ENCODE results near the gene NRG2. TPM values are rescaled to one million over a fixed set of nuclear protein-coding genes. Genes with fewer than 3 reads are reported as not detected.

The NRG2 gene
- total RNA-seq, 2 experiments from 2014 or later: 0.08 to 0.17 TPM

DNA sequence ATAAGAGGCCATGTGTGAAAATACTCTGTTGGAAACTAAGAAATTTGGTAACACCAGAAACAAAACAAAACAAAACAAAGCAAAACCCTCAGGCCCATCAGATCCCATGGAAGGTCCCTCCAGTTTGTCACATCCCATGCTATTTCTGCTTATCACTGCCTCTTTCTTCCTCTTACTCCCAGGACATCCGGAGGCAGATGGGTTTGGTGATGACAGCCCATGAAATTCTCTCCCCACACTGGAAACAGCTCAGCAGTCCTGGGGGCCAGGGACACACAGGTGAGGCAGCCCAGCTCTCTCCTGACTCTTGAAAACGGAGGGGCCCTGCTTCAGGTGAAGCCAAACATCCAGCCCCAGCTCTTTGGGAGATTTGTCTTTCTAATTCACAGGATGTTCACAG lies 63.2 kb downstream of the NRG2 start:
- POLR2A ChIA-PET: no interaction called here
- CTCF ChIA-PET: interaction anchor here (3.1 kb wide), 1 partner anchor 11 kb away, joined by 11 read pairs; no protein-coding TSS in a partner anchor

DNA sequence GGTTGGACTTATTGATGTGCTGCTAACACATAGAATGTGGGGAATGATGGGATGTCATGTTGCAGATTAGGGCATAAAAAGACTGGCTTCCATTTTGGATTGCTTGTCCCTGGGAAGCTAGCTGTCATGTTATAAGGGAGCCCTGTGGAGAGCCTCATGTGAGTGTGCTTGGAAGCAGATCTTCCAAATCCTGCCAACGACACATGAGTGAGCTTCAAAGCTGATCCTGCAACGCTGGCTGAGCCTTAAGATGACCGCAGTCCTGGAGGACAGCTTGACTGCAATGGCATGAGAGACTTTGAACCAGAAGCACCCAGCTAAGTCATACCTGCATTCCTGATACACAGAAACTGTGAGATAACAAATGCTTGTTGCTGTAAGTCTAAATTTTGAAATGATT lies 63.6 kb downstream of the NRG2 start:
- Histone ChIP-seq H3K4me1 (ENCODE audit: insufficient read depth, low read length) (no peaks in the 10 kb centered on the region), H3K36me3 (ENCODE audit: insufficient read depth, low read length) (no peaks in the 10 kb centered on the region), H3K27me3 (ENCODE audit: control insufficient read depth in 1 of 2, insufficient read depth in 2 of 2, low read length in 2 of 2) (peaks cover 20 to 26% of the 10 kb centered on the region in 2 experiments), H3K9me3 (ENCODE audit: control insufficient read depth in 1 of 2, insufficient read depth in 1 of 2, low read length in 2 of 2) (peaks cover 0 to 3% of the 10 kb centered on the region in 2 experiments), H3K27ac (ENCODE audit: low read depth in 1 of 2, low read length in 2 of 2) (no peak overlapping the region), H3K4me3 (ENCODE audit: low read length) (no peak overlapping the region)
- no peaks in the 10 kb centered on the region for H3K9me3 Mint-ChIP-seq
- H3K27me3 Mint-ChIP-seq: peaks cover 74% of the 10 kb centered on the region
- ChIA-PET POLR2A (no interaction called here), CTCF (interaction anchor here (3.1 kb wide), 1 partner anchor 11 kb away, joined by 11 read pairs; no protein-coding TSS in a partner anchor)
- no peaks in the 10 kb centered on the region for H3K36me3 Mint-ChIP-seq (ENCODE audit: low read depth)
- H3K4me1 Mint-ChIP-seq (ENCODE audit: low read depth): no peaks in the 10 kb centered on the region
- no peak overlapping the region for H3K4me3 Mint-ChIP-seq
- no peak for ATAC-seq (ENCODE audit: poor library complexity)
- intact Hi-C loops (cut with DNase I, micrococcal nuclease): no loop called here
- DNase-seq: no peak
- no peak overlapping the region for H3K27ac Mint-ChIP-seq
- TF ChIP-seq, protein P1, sequence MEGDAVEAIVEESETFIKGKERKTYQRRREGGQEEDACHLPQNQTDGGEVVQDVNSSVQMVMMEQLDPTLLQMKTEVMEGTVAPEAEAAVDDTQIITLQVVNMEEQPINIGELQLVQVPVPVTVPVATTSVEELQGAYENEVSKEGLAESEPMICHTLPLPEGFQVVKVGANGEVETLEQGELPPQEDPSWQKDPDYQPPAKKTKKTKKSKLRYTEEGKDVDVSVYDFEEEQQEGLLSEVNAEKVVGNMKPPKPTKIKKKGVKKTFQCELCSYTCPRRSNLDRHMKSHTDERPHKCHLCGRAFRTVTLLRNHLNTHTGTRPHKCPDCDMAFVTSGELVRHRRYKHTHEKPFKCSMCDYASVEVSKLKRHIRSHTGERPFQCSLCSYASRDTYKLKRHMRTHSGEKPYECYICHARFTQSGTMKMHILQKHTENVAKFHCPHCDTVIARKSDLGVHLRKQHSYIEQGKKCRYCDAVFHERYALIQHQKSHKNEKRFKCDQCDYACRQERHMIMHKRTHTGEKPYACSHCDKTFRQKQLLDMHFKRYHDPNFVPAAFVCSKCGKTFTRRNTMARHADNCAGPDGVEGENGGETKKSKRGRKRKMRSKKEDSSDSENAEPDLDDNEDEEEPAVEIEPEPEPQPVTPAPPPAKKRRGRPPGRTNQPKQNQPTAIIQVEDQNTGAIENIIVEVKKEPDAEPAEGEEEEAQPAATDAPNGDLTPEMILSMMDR (IDR thresholded peaks at IDR 0.05): no peak

More for the DNA sequence above, 63.2 kb downstream of the NRG2 start:
- H3K4me1 ChIP-seq (ENCODE audit: insufficient read depth, low read length): no peaks in the 10 kb centered on the region
- peaks cover 20 to 21% of the 10 kb centered on the region in 2 experiments for H3K27me3 ChIP-seq (ENCODE audit: control insufficient read depth in 1 of 2, insufficient read depth in 2 of 2, low read length in 2 of 2)
- DNase-seq (no peak), ATAC-seq (ENCODE audit: poor library complexity) (no peak)
- intact Hi-C loops (cut with DNase I, micrococcal nuclease): no loop called here
- Mint-ChIP-seq H3K4me3 (no peak overlapping the region), H3K9me3 (no peaks in the 10 kb centered on the region), H3K27me3 (peaks cover 74% of the 10 kb centered on the region), H3K4me1 (ENCODE audit: low read depth) (no peaks in the 10 kb centered on the region), H3K36me3 (ENCODE audit: low read depth) (no peaks in the 10 kb centered on the region), H3K27ac (no peak overlapping the region)
- H3K9me3 ChIP-seq (ENCODE audit: control insufficient read depth in 1 of 2, insufficient read depth in 1 of 2, low read length in 2 of 2): peaks cover 0 to 3% of the 10 kb centered on the region in 2 experiments
- H3K36me3 ChIP-seq (ENCODE audit: insufficient read depth, low read length): no peaks in the 10 kb centered on the region
- TF ChIP-seq, protein P1 (IDR thresholded peaks at IDR 0.05): no peak
- H3K27ac ChIP-seq (ENCODE audit: low read depth in 1 of 2, low read length in 2 of 2): no peak overlapping the region
- no peak overlapping the region for H3K4me3 ChIP-seq (ENCODE audit: low read length)

DNA sequence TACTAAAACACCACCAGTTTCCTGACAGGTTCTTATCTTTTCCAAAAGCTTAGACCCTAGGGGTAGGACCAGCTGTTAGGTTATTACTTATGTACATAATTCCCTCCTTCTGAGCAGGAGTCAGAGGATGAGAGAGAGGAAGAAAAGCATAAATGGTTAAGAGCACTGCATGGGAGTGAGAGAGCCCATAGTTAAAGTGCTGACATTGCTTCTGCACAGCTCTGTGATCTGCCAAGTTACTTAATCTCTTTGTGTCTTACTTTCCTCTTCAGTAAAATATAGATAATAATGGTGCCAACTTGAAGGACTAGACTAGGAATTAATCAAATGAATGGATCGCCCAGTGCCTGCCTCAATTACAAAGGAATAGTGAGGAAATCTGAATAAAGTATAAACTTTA lies 66.4 kb downstream of the NRG2 start:
- Mint-ChIP-seq H3K27ac (no peak overlapping the region), H3K36me3 (ENCODE audit: low read depth) (no peaks in the 10 kb centered on the region), H3K4me3 (no peak overlapping the region), H3K4me1 (ENCODE audit: low read depth) (no peaks in the 10 kb centered on the region), H3K27me3 (peaks cover 64% of the 10 kb centered on the region), H3K9me3 (no peaks in the 10 kb centered on the region)
- Histone ChIP-seq H3K27ac (ENCODE audit: low read depth in 1 of 2, low read length in 2 of 2) (no peak overlapping the region), H3K27me3 (ENCODE audit: control insufficient read depth in 1 of 2, insufficient read depth in 2 of 2, low read length in 2 of 2) (peaks cover 8 to 16% of the 10 kb centered on the region in 2 experiments), H3K9me3 (ENCODE audit: control insufficient read depth in 1 of 2, insufficient read depth in 1 of 2, low read length in 2 of 2) (peaks cover 0 to 3% of the 10 kb centered on the region in 2 experiments), H3K36me3 (ENCODE audit: insufficient read depth, low read length) (no peaks in the 10 kb centered on the region), H3K4me1 (ENCODE audit: insufficient read depth, low read length) (no peaks in the 10 kb centered on the region), H3K4me3 (ENCODE audit: low read length) (no peak overlapping the region)
- TF ChIP-seq, protein P1 (IDR thresholded peaks at IDR 0.05): no peak
- CTCF ChIA-PET: no interaction called here
- no peak for ATAC-seq (ENCODE audit: poor library complexity)
- DNase-seq: no peak
- POLR2A ChIA-PET: no interaction called here
- intact Hi-C loops (cut with DNase I, micrococcal nuclease): no loop called here
